H9 (cell line): ENCODE results near the gene KAT6B. TPM values are rescaled to one million over a fixed set of nuclear protein-coding genes. Genes with fewer than 3 reads are reported as not detected.

Source experiments
- DNase-seq: peaks from one replicate; pipeline ENCODE4 v3.0.0-alpha.2; 2017
- H2AFZ ChIP-seq: one replicate; pipeline ENCODE4 v1.6.1; 2013; ENCODE audit warnings: mild to moderate bottlenecking, low read length, control low read depth, moderate library complexity
- H2AK5ac ChIP-seq: 2 replicates; pipeline ENCODE4 v1.6.1; 2013; ENCODE audit warnings: low read length, control low read depth, mixed read lengths; ENCODE audit not compliant: insufficient read length
- H2BK120ac ChIP-seq: one replicate; pipeline ENCODE4 v1.6.1; 2013; ENCODE audit warnings: low read depth, mild to moderate bottlenecking, low read length, control low read depth, inconsistent platforms; ENCODE audit not compliant: poor library complexity, severe bottlenecking
- H2BK12ac ChIP-seq: 2 replicates; pipeline ENCODE4 v1.6.1; 2013; ENCODE audit warnings: low read length, control low read depth, mixed read lengths, low read depth; ENCODE audit not compliant: insufficient read length
- H2BK15ac ChIP-seq: 2 replicates; pipeline ENCODE4 v1.6.1; 2013; ENCODE audit warnings: low read depth, low read length, control low read depth
- H2BK20ac ChIP-seq: one replicate; pipeline ENCODE4 v1.6.1; 2013; ENCODE audit warnings: low read depth, mild to moderate bottlenecking, low read length, control low read depth, inconsistent platforms; ENCODE audit not compliant: poor library complexity, severe bottlenecking
- H2BK5ac ChIP-seq: 2 replicates; pipeline ENCODE4 v1.6.1; 2013; ENCODE audit warnings: low read length, control low read depth, mixed read lengths; ENCODE audit not compliant: insufficient read length
- H3K14ac ChIP-seq: 2 replicates; pipeline ENCODE4 v1.6.1; 2013; ENCODE audit warnings: low read length, control low read depth; ENCODE audit not compliant: insufficient read depth
- H3K18ac ChIP-seq: 2 replicates; pipeline ENCODE4 v1.6.1; 2013; ENCODE audit warnings: low read depth, mild to moderate bottlenecking, mixed read lengths, low read length, control low read depth; ENCODE audit not compliant: insufficient read length
- H3K23ac ChIP-seq: 2 replicates; pipeline ENCODE4 v1.6.1; 2013; ENCODE audit warnings: low read length, control low read depth, mixed read lengths, low read depth; ENCODE audit not compliant: insufficient read length
- H3K23me2 ChIP-seq: 2 replicates; pipeline ENCODE4 v1.6.1; 2013; ENCODE audit warnings: low read depth, mild to moderate bottlenecking, mixed read lengths, low read length, control low read depth; ENCODE audit not compliant: insufficient read length, poor library complexity, severe bottlenecking
- H3K27ac ChIP-seq: 2 replicates; pipeline ENCODE4 v1.5.1; 2013; ENCODE audit warnings: low read length, control low read depth, mixed read lengths, low read depth; ENCODE audit not compliant: insufficient read length
- H3K27me3 ChIP-seq: 2 replicates; pipeline ENCODE4 v1.6.1; 2013; ENCODE audit warnings: low read length, control low read depth, inconsistent platforms; ENCODE audit not compliant: insufficient read depth
- H3K4ac ChIP-seq: 2 replicates; pipeline ENCODE4 v1.6.1; 2013; ENCODE audit warnings: low read depth, mild to moderate bottlenecking, control low read depth, inconsistent platforms, low read length, moderate library complexity
- H3K4me1 ChIP-seq: 2 replicates; pipeline ENCODE4 v1.6.1; 2013; ENCODE audit warnings: low read length, control low read depth, inconsistent platforms; ENCODE audit not compliant: insufficient read depth
- H3K4me2 ChIP-seq: 2 replicates; pipeline ENCODE4 v1.6.1; 2013; ENCODE audit warnings: low read length, control low read depth, mixed read lengths; ENCODE audit not compliant: insufficient read length, insufficient read depth
- H3K56ac ChIP-seq: 2 replicates; pipeline ENCODE4 v1.6.1; 2013; ENCODE audit warnings: low read depth, mild to moderate bottlenecking, mixed read lengths, low read length, control low read depth; ENCODE audit not compliant: insufficient read length
- H3K79me1 ChIP-seq: 2 replicates; pipeline ENCODE4 v1.6.1; 2013; ENCODE audit warnings: low read depth, mild to moderate bottlenecking, moderate library complexity, low read length, control low read depth, inconsistent platforms; ENCODE audit not compliant: insufficient read depth, poor library complexity, severe bottlenecking
- H3K79me2 ChIP-seq: 2 replicates; pipeline ENCODE4 v1.6.1; 2013; ENCODE audit warnings: low read length, control low read depth, inconsistent platforms; ENCODE audit not compliant: insufficient read depth
- H3K9ac ChIP-seq: 2 replicates; pipeline ENCODE4 v1.6.1; 2013; ENCODE audit warnings: low read length, control low read depth, mixed read lengths; ENCODE audit not compliant: insufficient read length; ENCODE audit errors: extremely low read depth
- H3K9me3 ChIP-seq: one replicate; pipeline ENCODE4 v1.6.1; 2013; ENCODE audit warnings: low read depth, low read length, inconsistent platforms; ENCODE audit not compliant: control insufficient read depth
- H3T11ph ChIP-seq: one replicate; pipeline ENCODE4 v1.6.1; 2013; ENCODE audit warnings: mild to moderate bottlenecking, low read length, control low read depth, inconsistent platforms
- H4K20me1 ChIP-seq: one replicate; pipeline ENCODE4 v1.6.1; 2013; ENCODE audit not compliant: control insufficient read depth, insufficient read length, insufficient read depth
- H4K5ac ChIP-seq: 2 replicates; pipeline ENCODE4 v1.6.1; 2013; ENCODE audit warnings: low read depth, mild to moderate bottlenecking, mixed read lengths, low read length, control low read depth; ENCODE audit not compliant: insufficient read length
- H4K8ac ChIP-seq: replicated peaks from 2 replicates; pipeline ENCODE4 v1.6.1; 2013; ENCODE audit warnings: low read length, control low read depth, mixed read lengths, low read depth; ENCODE audit not compliant: insufficient read length
- H4K91ac ChIP-seq: 2 replicates; pipeline ENCODE4 v1.6.1; 2013; ENCODE audit warnings: low read depth, mild to moderate bottlenecking, moderate library complexity, mixed read lengths, low read length, control low read depth; ENCODE audit not compliant: insufficient read length
- H3K27ac Mint-ChIP-seq, 3 experiments: 2 replicates in 2 of 3; 3 replicates in 1 of 3; pipeline ENCODE4 v1.8.0; 2020 to 2021; ENCODE audit warnings: mixed read lengths in 3 of 3, mild to moderate bottlenecking in 1 of 3, moderate library complexity in 1 of 3
- H3K27me3 Mint-ChIP-seq: 2 replicates; pipeline ENCODE4 v1.8.0; 2021; ENCODE audit warnings: low read depth, mild to moderate bottlenecking, moderate library complexity, mixed read lengths
- H3K36me3 Mint-ChIP-seq, 3 experiments: 2 replicates in 2 of 3; 3 replicates in 1 of 3; pipeline ENCODE4 v1.8.0; 2020 to 2021; ENCODE audit warnings: low read depth in 3 of 3, mixed read lengths in 3 of 3; ENCODE audit not compliant: insufficient read depth in 1 of 3
- H3K4me1 Mint-ChIP-seq, 2 experiments: 2 replicates each; pipeline ENCODE4 v1.8.0; 2020; ENCODE audit warnings: mixed read lengths in 2 of 2
- H3K4me3 Mint-ChIP-seq, 2 experiments: 2 replicates in 1 of 2; 3 replicates in 1 of 2; pipeline ENCODE4 v1.8.0; 2020 to 2021; ENCODE audit warnings: mild to moderate bottlenecking in 2 of 2, mixed read lengths in 2 of 2, moderate library complexity in 1 of 2
- H3K9me3 Mint-ChIP-seq, 2 experiments: 2 replicates in 1 of 2; 3 replicates in 1 of 2; pipeline ENCODE4 v1.8.0; 2020; ENCODE audit warnings: mild to moderate bottlenecking in 2 of 2, mixed read lengths in 2 of 2, moderate library complexity in 1 of 2
- CTCF ChIP-seq: fragments of 200-600 bp; sonication (generic); conservative IDR thresholded peaks from 3 replicates; pipeline ENCODE4 v1.8.0; 2021; ENCODE audit warnings: antibody characterized with exemption, mild to moderate bottlenecking
- WGBS: extraction: QIAGEN DNeasy Blood & Tissue Kit; methylation state at CpG from one replicate; pipeline ENCODE4 v1.1.7; 2013; ENCODE audit warnings: missing lambda C conversion rate, low lambda C conversion rate, mixed read lengths; ENCODE audit not compliant: insufficient read length; ENCODE audit errors: extremely low coverage; 5-methylcytosine and 5-hydroxymethylcytosine counted together
- total RNA-seq: library from RNA; stranded (reverse); gene quantifications from 2 replicates; pipeline ENCODE4 v1.2.1, GENCODE V29; 2021

Gene KAT6B
- total RNA-seq, 1 experiment from 2014 or later, result 34.2 TPM

DNA sequence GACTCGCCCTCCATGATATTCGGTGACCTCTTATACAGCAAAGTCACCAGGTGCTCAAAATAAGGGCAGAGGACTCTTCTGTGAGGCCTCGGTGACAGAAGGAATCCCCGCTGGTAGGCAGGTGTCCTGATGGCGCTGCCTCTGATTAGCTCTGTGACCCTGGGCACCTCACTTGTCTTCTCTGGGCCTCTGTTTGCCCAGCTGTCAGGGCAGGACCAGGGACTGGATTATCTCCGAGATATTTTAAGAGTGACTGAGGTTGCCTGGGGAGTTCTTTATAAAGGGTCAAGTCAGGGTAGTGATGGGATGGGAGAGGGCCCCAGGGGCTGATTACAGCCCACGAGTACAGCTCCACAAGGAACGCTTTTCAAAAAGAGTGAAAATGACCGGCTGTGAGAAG is 214.2 kb downstream of the KAT6B start:
- Histone ChIP-seq H3K27me3 (no peaks in the 10 kb centered on the region), H3K23ac (no peak overlapping the region), H2BK12ac (no peak overlapping the region), H3K14ac (no peak overlapping the region), H2AFZ (no peak overlapping the region), H2AK5ac (no peak overlapping the region), H4K8ac (no peak overlapping the region), H2BK15ac (no peak overlapping the region), H4K91ac (no peak overlapping the region), H2BK5ac (no peak overlapping the region), H3T11ph (no peak overlapping the region), H3K79me2 (no peaks in the 10 kb centered on the region), H3K4ac (no peak overlapping the region), H3K9me3 (no peaks in the 10 kb centered on the region), H2BK20ac (no peak overlapping the region), H2BK120ac (no peak overlapping the region), H3K18ac (no peak overlapping the region), H3K4me1 (no peaks in the 10 kb centered on the region), H3K9ac (no peak overlapping the region), H3K79me1 (no peaks in the 10 kb centered on the region), H4K20me1 (no peaks in the 10 kb centered on the region), H3K27ac (no peak overlapping the region), H4K5ac (no peak overlapping the region), H3K23me2 (no peaks in the 10 kb centered on the region), H3K56ac (no peak overlapping the region), H3K4me2 (no peak overlapping the region)
- TF ChIP-seq CTCF, result no peak
- Mint-ChIP-seq H3K27ac (no peak overlapping the region; a peak in 1 of 7 replicates), H3K4me3 (no peak overlapping the region), H3K4me1 (no peaks in the 10 kb centered on the region), H3K27me3 (no peaks in the 10 kb centered on the region), H3K36me3 (no peaks in the 10 kb centered on the region), H3K9me3 (no peaks in the 10 kb centered on the region)
- no CpG with 5 or more reads among the region's 9 CpGs for WGBS
- no peak for DNase-seq
